GM23338 (cell line): ENCODE data around the gene SLC38A9.

Source experiments
- CREB1 ChIP-seq: fragments of 250-450 bp; sonication (Bioruptor Pico); IDR thresholded peaks from 2 replicates; pipeline ENCODE4 v1.5.0; 2020; ENCODE audit warnings: low read depth, mild to moderate bottlenecking, moderate library complexity
- EZH2 ChIP-seq: fragments of 200-600 bp; sonication (generic); IDR thresholded peaks from one replicate; pipeline ENCODE4 v1.8.0; 2017; ENCODE audit warnings: antibody characterized with exemption, mild to moderate bottlenecking, low read depth; ENCODE audit not compliant: unreplicated experiment
- EZH2phosphoT487 ChIP-seq: fragments of 200-600 bp; sonication (generic); IDR thresholded peaks from one replicate; pipeline ENCODE4 v1.8.1; 2018; ENCODE audit warnings: antibody characterized with exemption; ENCODE audit not compliant: unreplicated experiment
- JUNB ChIP-seq: IDR thresholded peaks from one replicate; pipeline ENCODE4 v1.6.1; 2016; ENCODE audit warnings: antibody characterized with exemption; ENCODE audit not compliant: unreplicated experiment
- NANOG ChIP-seq: IDR thresholded peaks from 2 replicates; pipeline ENCODE4 v1.6.1; 2016; ENCODE audit warnings: antibody characterized with exemption, borderline replicate concordance
- POLR2AphosphoS5 ChIP-seq: IDR thresholded peaks from 2 replicates; pipeline ENCODE4 v1.6.1; 2016; ENCODE audit warnings: antibody characterized with exemption, low read depth
- STAT1 ChIP-seq: IDR thresholded peaks from one replicate; pipeline ENCODE4 v1.6.1; 2016; ENCODE audit warnings: antibody characterized with exemption; ENCODE audit not compliant: unreplicated experiment
- ZNF114 ChIP-seq: fragments of 250-450 bp; sonication (Bioruptor Pico); IDR thresholded peaks from 2 replicates; pipeline ENCODE4 v1.5.0; 2020; ENCODE audit warnings: mild to moderate bottlenecking, moderate library complexity
- ZNF331 ChIP-seq: fragments of 250-450 bp; sonication (Bioruptor Pico); IDR thresholded peaks from 2 replicates; pipeline ENCODE4 v1.5.0; 2020; ENCODE audit warnings: low read depth, mild to moderate bottlenecking, moderate library complexity
- TF ChIP-seq, protein P1 (sequence below), 2 experiments: fragments of 200-600 bp in 1 of 2; sonication (generic) in 1 of 2; conservative IDR thresholded peaks; 2 replicates each; pipeline versions ENCODE4 v1.5.1 to v1.6.1; 2016 to 2017; ENCODE audit warnings: antibody characterized with exemption in 2 of 2, low read depth in 2 of 2, mild to moderate bottlenecking in 2 of 2, moderate library complexity in 1 of 2
- TF ChIP-seq, protein P2 (sequence below): IDR thresholded peaks from one replicate; pipeline ENCODE4 v1.6.1; 2018; ENCODE audit warnings: antibody characterized with exemption; ENCODE audit not compliant: unreplicated experiment
- TF ChIP-seq, protein P3 (sequence below): IDR thresholded peaks from 2 replicates; pipeline ENCODE4 v1.6.1; 2016; ENCODE audit warnings: antibody characterized with exemption
- TF ChIP-seq, protein P4 (sequence below): fragments of 250-450 bp; sonication (Bioruptor Pico); IDR thresholded peaks from 2 replicates; pipeline ENCODE4 v1.5.0; 2020; ENCODE audit warnings: mild to moderate bottlenecking, moderate library complexity

- TF ChIP-seq, protein P1, sequence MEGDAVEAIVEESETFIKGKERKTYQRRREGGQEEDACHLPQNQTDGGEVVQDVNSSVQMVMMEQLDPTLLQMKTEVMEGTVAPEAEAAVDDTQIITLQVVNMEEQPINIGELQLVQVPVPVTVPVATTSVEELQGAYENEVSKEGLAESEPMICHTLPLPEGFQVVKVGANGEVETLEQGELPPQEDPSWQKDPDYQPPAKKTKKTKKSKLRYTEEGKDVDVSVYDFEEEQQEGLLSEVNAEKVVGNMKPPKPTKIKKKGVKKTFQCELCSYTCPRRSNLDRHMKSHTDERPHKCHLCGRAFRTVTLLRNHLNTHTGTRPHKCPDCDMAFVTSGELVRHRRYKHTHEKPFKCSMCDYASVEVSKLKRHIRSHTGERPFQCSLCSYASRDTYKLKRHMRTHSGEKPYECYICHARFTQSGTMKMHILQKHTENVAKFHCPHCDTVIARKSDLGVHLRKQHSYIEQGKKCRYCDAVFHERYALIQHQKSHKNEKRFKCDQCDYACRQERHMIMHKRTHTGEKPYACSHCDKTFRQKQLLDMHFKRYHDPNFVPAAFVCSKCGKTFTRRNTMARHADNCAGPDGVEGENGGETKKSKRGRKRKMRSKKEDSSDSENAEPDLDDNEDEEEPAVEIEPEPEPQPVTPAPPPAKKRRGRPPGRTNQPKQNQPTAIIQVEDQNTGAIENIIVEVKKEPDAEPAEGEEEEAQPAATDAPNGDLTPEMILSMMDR (conservative IDR thresholded peaks at IDR 0.05; ENCODE audit: low read depth in 2 of 2) = no peak
- no peak; the same call in 1 of the 2 replicates for TF ChIP-seq CREB1 (CRISPR knock-in tag)
- peak; percentile 98 for TF ChIP-seq POLR2AphosphoS5
- no peak for TF ChIP-seq ZNF114 (CRISPR knock-in tag)
- no peak for TF ChIP-seq EZH2
- TF ChIP-seq, protein P2, sequence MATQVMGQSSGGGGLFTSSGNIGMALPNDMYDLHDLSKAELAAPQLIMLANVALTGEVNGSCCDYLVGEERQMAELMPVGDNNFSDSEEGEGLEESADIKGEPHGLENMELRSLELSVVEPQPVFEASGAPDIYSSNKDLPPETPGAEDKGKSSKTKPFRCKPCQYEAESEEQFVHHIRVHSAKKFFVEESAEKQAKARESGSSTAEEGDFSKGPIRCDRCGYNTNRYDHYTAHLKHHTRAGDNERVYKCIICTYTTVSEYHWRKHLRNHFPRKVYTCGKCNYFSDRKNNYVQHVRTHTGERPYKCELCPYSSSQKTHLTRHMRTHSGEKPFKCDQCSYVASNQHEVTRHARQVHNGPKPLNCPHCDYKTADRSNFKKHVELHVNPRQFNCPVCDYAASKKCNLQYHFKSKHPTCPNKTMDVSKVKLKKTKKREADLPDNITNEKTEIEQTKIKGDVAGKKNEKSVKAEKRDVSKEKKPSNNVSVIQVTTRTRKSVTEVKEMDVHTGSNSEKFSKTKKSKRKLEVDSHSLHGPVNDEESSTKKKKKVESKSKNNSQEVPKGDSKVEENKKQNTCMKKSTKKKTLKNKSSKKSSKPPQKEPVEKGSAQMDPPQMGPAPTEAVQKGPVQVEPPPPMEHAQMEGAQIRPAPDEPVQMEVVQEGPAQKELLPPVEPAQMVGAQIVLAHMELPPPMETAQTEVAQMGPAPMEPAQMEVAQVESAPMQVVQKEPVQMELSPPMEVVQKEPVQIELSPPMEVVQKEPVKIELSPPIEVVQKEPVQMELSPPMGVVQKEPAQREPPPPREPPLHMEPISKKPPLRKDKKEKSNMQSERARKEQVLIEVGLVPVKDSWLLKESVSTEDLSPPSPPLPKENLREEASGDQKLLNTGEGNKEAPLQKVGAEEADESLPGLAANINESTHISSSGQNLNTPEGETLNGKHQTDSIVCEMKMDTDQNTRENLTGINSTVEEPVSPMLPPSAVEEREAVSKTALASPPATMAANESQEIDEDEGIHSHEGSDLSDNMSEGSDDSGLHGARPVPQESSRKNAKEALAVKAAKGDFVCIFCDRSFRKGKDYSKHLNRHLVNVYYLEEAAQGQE = no peak
- TF ChIP-seq NANOG = no peak
- no peak for TF ChIP-seq ZNF331 (CRISPR knock-in tag)
- TF ChIP-seq STAT1 = no peak
- no peak for TF ChIP-seq EZH2phosphoT487
- TF ChIP-seq, protein P3, sequence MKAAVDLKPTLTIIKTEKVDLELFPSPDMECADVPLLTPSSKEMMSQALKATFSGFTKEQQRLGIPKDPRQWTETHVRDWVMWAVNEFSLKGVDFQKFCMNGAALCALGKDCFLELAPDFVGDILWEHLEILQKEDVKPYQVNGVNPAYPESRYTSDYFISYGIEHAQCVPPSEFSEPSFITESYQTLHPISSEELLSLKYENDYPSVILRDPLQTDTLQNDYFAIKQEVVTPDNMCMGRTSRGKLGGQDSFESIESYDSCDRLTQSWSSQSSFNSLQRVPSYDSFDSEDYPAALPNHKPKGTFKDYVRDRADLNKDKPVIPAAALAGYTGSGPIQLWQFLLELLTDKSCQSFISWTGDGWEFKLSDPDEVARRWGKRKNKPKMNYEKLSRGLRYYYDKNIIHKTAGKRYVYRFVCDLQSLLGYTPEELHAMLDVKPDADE = peak; percentile 87
- no peak for TF ChIP-seq JUNB
- TF ChIP-seq, protein P4, sequence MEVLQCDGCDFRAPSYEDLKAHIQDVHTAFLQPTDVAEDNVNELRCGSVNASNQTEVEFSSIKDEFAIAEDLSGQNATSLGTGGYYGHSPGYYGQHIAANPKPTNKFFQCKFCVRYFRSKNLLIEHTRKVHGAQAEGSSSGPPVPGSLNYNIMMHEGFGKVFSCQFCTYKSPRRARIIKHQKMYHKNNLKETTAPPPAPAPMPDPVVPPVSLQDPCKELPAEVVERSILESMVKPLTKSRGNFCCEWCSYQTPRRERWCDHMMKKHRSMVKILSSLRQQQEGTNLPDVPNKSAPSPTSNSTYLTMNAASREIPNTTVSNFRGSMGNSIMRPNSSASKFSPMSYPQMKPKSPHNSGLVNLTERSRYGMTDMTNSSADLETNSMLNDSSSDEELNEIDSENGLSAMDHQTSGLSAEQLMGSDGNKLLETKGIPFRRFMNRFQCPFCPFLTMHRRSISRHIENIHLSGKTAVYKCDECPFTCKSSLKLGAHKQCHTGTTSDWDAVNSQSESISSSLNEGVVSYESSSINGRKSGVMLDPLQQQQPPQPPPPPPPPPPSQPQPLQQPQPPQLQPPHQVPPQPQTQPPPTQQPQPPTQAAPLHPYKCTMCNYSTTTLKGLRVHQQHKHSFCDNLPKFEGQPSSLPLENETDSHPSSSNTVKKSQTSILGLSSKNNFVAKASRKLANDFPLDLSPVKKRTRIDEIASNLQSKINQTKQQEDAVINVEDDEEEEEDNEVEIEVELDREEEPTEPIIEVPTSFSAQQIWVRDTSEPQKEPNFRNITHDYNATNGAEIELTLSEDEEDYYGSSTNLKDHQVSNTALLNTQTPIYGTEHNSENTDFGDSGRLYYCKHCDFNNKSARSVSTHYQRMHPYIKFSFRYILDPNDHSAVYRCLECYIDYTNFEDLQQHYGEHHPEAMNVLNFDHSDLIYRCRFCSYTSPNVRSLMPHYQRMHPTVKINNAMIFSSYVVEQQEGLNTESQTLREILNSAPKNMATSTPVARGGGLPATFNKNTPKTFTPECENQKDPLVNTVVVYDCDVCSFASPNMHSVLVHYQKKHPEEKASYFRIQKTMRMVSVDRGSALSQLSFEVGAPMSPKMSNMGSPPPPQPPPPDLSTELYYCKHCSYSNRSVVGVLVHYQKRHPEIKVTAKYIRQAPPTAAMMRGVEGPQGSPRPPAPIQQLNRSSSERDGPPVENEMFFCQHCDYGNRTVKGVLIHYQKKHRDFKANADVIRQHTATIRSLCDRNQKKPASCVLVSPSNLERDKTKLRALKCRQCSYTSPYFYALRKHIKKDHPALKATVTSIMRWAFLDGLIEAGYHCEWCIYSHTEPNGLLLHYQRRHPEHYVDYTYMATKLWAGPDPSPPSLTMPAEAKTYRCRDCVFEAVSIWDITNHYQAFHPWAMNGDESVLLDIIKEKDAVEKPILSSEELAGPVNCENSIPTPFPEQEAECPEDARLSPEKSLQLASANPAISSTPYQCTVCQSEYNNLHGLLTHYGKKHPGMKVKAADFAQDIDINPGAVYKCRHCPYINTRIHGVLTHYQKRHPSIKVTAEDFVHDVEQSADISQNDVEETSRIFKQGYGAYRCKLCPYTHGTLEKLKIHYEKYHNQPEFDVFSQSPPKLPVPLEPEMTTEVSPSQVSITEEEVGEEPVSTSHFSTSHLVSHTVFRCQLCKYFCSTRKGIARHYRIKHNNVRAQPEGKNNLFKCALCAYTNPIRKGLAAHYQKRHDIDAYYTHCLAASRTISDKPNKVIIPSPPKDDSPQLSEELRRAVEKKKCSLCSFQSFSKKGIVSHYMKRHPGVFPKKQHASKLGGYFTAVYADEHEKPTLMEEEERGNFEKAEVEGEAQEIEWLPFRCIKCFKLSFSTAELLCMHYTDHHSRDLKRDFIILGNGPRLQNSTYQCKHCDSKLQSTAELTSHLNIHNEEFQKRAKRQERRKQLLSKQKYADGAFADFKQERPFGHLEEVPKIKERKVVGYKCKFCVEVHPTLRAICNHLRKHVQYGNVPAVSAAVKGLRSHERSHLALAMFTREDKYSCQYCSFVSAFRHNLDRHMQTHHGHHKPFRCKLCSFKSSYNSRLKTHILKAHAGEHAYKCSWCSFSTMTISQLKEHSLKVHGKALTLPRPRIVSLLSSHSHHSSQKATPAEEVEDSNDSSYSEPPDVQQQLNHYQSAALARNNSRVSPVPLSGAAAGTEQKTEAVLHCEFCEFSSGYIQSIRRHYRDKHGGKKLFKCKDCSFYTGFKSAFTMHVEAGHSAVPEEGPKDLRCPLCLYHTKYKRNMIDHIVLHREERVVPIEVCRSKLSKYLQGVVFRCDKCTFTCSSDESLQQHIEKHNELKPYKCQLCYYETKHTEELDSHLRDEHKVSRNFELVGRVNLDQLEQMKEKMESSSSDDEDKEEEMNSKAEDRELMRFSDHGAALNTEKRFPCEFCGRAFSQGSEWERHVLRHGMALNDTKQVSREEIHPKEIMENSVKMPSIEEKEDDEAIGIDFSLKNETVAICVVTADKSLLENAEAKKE (CRISPR knock-in tag) = no peak
Measured at GRCh38 chr5:55712023-55712859, at the start of gene SLC38A9.
